B cell (primary cell): ENCODE data around the gene LCOR. TPM values are rescaled to one million over a fixed set of nuclear protein-coding genes. Genes with fewer than 3 reads are reported as not detected.
A peak's percentile ranks its signal among the peaks of the same experiment; 100 is the strongest.

ENCODE experiments used
- ATAC-seq: fragments of 200-7000 bp; cut with Tn5 transposase; one replicate; pipeline ENCODE4 v1.10.0; 2021; ENCODE audit warnings: low read depth, mild to moderate bottlenecking, moderate number of reproducible peaks, moderate library complexity
- CTCF ChIA-PET: fragments of 350-600 bp; sonication (Branson Sonifier 250); formaldehyde crosslinking; loops from one replicate; lab custom pipeline; 2021; ENCODE audit warnings: antibody characterized with exemption, inconsistent platforms; lab: Charles Lee
- POLR2A ChIA-PET: fragments of 350-600 bp; sonication (Branson Sonifier 250); formaldehyde crosslinking; loops from one replicate; lab custom pipeline; 2021; ENCODE audit warnings: antibody characterized with exemption; lab: Charles Lee
- DNase-seq: peaks from one replicate; pipeline ENCODE4 v3.0.0; 2013
- H2AFZ ChIP-seq: 2 replicates; pipeline ENCODE4 v1.6.1; 2012; ENCODE audit warnings: mild to moderate bottlenecking, low read depth, low read length; ENCODE audit not compliant: insufficient read depth, poor library complexity, severe bottlenecking
- H3K27ac ChIP-seq, 2 donors: 1 replicate in 1 of 2; 2 replicates in 1 of 2; pipeline ENCODE4 v1.5.1; 2012 to 2013; ENCODE audit warnings: low read length in 2 of 2, mild to moderate bottlenecking in 2 of 2, moderate library complexity in 1 of 2
- H3K27me3 ChIP-seq, 4 experiments: fragments of 200-600 bp in 1 of 4; sonication (generic) in 1 of 4; replicated peaks in 1 of 4; 1 replicate in 2 of 4; 2 replicates in 2 of 4; pipeline versions ENCODE4 v1.6.1 to v1.7.0; 2013 to 2016; ENCODE audit warnings: low read length in 3 of 4, mild to moderate bottlenecking in 2 of 4, mixed read lengths in 1 of 4, moderate library complexity in 1 of 4; ENCODE audit not compliant: insufficient read depth in 4 of 4, control insufficient read depth in 3 of 4; ENCODE audit errors: control extremely low read depth in 1 of 4
- H3K36me3 ChIP-seq, 2 experiments: replicated peaks in 1 of 2; 1 replicate in 1 of 2; 2 replicates in 1 of 2; pipeline versions ENCODE4 v1.6.1 to v1.7.1; 2013; ENCODE audit warnings: low read length in 1 of 2; ENCODE audit not compliant: insufficient read depth in 2 of 2, control insufficient read depth in 1 of 2; ENCODE audit errors: control extremely low read depth in 1 of 2, extremely low read depth in 1 of 2
- H3K4me1 ChIP-seq, 2 donors: fragments of 200-600 bp in 1 of 2; sonication (generic) in 1 of 2; 1 replicate in 1 of 2; 2 replicates in 1 of 2; pipeline versions ENCODE4 v1.5.1 to v1.6.1; 2013 to 2017; ENCODE audit warnings: low read length in 2 of 2; ENCODE audit not compliant: control insufficient read depth in 2 of 2, insufficient read depth in 2 of 2
- H3K4me2 ChIP-seq: replicated peaks from 2 replicates; pipeline ENCODE3; 2012; ENCODE audit warnings: mild to moderate bottlenecking, low read depth, low read length; ENCODE audit not compliant: poor library complexity, severe bottlenecking
- H3K4me3 ChIP-seq, 5 experiments: fragments of 200-600 bp in 1 of 5; sonication (generic) in 1 of 5; 1 replicate in 3 of 5; 2 replicates in 2 of 5; pipeline versions ENCODE4 v1.5.1 to v1.7.0; 2011 to 2016; ENCODE audit warnings: low read length in 4 of 5, mild to moderate bottlenecking in 4 of 5, low read depth in 2 of 5, control low read depth in 1 of 5, moderate library complexity in 1 of 5; ENCODE audit not compliant: insufficient read depth in 1 of 5; ENCODE audit errors: control extremely low read depth in 1 of 5, extremely low read depth in 1 of 5
- H3K79me2 ChIP-seq: fragments of 200-600 bp; sonication (generic); one replicate; pipeline ENCODE4 v1.6.0; 2016; ENCODE audit warnings: low read length; ENCODE audit not compliant: control insufficient read depth, insufficient read depth
- H3K9ac ChIP-seq: fragments of 200-600 bp; sonication (generic); 2 replicates; pipeline ENCODE4 v1.6.1; 2017; ENCODE audit warnings: mild to moderate bottlenecking, low read length, moderate library complexity
- H3K9me3 ChIP-seq, 3 donors: one replicate each; pipeline versions ENCODE4 v1.6.1 to v1.7.1; 2013; ENCODE audit warnings: low read length in 2 of 3; ENCODE audit not compliant: control insufficient read depth in 2 of 3, insufficient read depth in 1 of 3; ENCODE audit errors: control extremely low read depth in 1 of 3
- H4K20me1 ChIP-seq: 2 replicates; pipeline ENCODE4 v1.6.0; 2012; ENCODE audit warnings: mild to moderate bottlenecking, low read length; ENCODE audit not compliant: insufficient read depth, control insufficient read depth, poor library complexity, severe bottlenecking
- H3K27ac Mint-ChIP-seq: one replicate; pipeline ENCODE4 v1.8.0; 2021; ENCODE audit warnings: mixed read lengths
- H3K27me3 Mint-ChIP-seq: one replicate; pipeline ENCODE4 v1.8.0; 2021; ENCODE audit warnings: mixed read lengths
- H3K4me1 Mint-ChIP-seq: one replicate; pipeline ENCODE4 v1.8.0; 2021; ENCODE audit warnings: mixed read lengths
- H3K4me3 Mint-ChIP-seq: one replicate; pipeline ENCODE4 v1.8.0; 2021; ENCODE audit warnings: mixed read lengths
- H3K9me3 Mint-ChIP-seq: one replicate; pipeline ENCODE4 v1.8.0; 2022; ENCODE audit warnings: mixed read lengths; ENCODE audit not compliant: insufficient read depth
- CTCF ChIP-seq: fragments of 200-600 bp; IDR thresholded peaks from one replicate; pipeline ENCODE4 v1.8.0; 2022; ENCODE audit warnings: antibody characterized with exemption, mild to moderate bottlenecking
- EZH2 ChIP-seq: IDR thresholded peaks from 2 replicates; pipeline ENCODE4 v1.6.1; 2012; ENCODE audit warnings: borderline replicate concordance, low read depth, mild to moderate bottlenecking, moderate library complexity, low read length; ENCODE audit not compliant: insufficient read depth, poor library complexity, severe bottlenecking
- WGBS: methylation state at CpG from one replicate; pipeline ENCODE4 v1.1.5; 2013; ENCODE audit warnings: missing lambda C conversion rate; ENCODE audit not compliant: insufficient coverage; 5-methylcytosine and 5-hydroxymethylcytosine counted together
- intact Hi-C: fragments of 100-400 bp; cut with micrococcal nuclease; formaldehyde crosslinking; loops from one replicate; pipeline ENCODE4 v1.10.0; 2022
- polyA minus RNA-seq: library from RNA; depleted of rRNA, polyadenylated mRNA; stranded (reverse); fragments of >200 nt; gene quantifications from 2 replicates; pipeline ENCODE4 v1.2.3, GENCODE V29; 2012
- polyA plus RNA-seq: library from polyadenylated mRNA; depleted of rRNA; stranded (reverse); fragments of >200 nt; gene quantifications from 2 replicates; pipeline ENCODE4 v1.2.3, GENCODE V29; 2012
- total RNA-seq, 2 donors: library from RNA; stranded (reverse); fragments of 120-200 nt in 1 of 2; gene quantifications; 1 replicate in 1 of 2; 2 replicates in 1 of 2; pipeline versions ENCODE4 v1.2.3 to v1.2.4, GENCODE V29; 2013 to 2022

Gene LCOR
- total RNA-seq, result 70.0 and 79.8 TPM in 2 replicates
- 29.4 TPM for total RNA-seq (2013)
- polyA plus RNA-seq, result 5.1 and 10.8 TPM in 2 replicates
- 19.4 and 35.8 TPM in 2 replicates for polyA minus RNA-seq

- H3K4me3 ChIP-seq, result peak within 1 kb of the TSS; percentile 64 to 86 (median 75)
- H2AFZ ChIP-seq, result peak within 1 kb of the TSS; percentile 78
- DNase-seq, result peak; percentile 96
- TF ChIP-seq EZH2 (no peak), CTCF (no peak)
- peaks cover 32 to 41% of the 10 kb centered on the region in 2 donors for H3K4me1 ChIP-seq
- Mint-ChIP-seq H3K27me3 (no peaks in the 10 kb centered on the region), H3K4me3 (peak within 1 kb of the TSS; percentile 91), H3K4me1 (peaks cover 53% of the 10 kb centered on the region), H3K27ac (peak within 1 kb of the TSS; percentile 95), H3K9me3 (no peaks in the 10 kb centered on the region)
- POLR2A ChIA-PET, result interaction anchor here (0.5 to 1.5 kb wide), 5 partner anchors 38 to 270 kb away, joined by 3 to 4 read pairs (median 3); no protein-coding TSS in a partner anchor
- intact Hi-C loops, result loop anchor here (2.0 to 5.0 kb wide), 4 partner anchors 43 to 320 kb away; partner anchors contain the start of gene TLL2
- peaks cover 37% of the 10 kb centered on the region for H4K20me1 ChIP-seq
- H3K9ac ChIP-seq, result peak within 1 kb of the TSS; percentile 85
- H3K27me3 ChIP-seq, result no peaks in the 10 kb centered on the region
- under 1% methylated on average over 111 of the region's 112 CpGs for WGBS
- no peaks in the 10 kb centered on the region for H3K36me3 ChIP-seq
- peak; percentile 69 for ATAC-seq
- H3K4me2 ChIP-seq, result peak within 1 kb of the TSS; percentile 88
- H3K27ac ChIP-seq, result peak within 1 kb of the TSS; percentile 82 to 89
- peaks cover 51% of the 10 kb centered on the region for H3K79me2 ChIP-seq
- CTCF ChIA-PET, result interaction anchor here (2.0 to 2.2 kb wide), 2 partner anchors 68 to 191 kb away, joined by 5 to 10 read pairs; no protein-coding TSS in a partner anchor
- H3K9me3 ChIP-seq, result no peaks in the 10 kb centered on the region
These were observed at the start of gene LCOR for GRCh38 chr10:96831867-96832720. Gene LCOR (plus strand): TSS chr10:96832298. CDS start chr10:96949058, 116,760 bp downstream.

GRCh38 chr10:96784253-96784652 is 47.8 kb upstream of the LCOR start:
- Histone ChIP-seq H3K4me2 (no peak overlapping the region), H2AFZ (no peak overlapping the region), H3K9me3 (peaks cover 0 to 8% (median 0%) of the 10 kb centered on the region in 3 donors), H3K27ac (no peak overlapping the region), H4K20me1 (no peaks in the 10 kb centered on the region), H3K4me1 (peaks cover 14% of the 10 kb centered on the region in 2 donors), H3K36me3 (peaks cover 0 to 2% of the 10 kb centered on the region in 2 experiments), H3K4me3 (no peak overlapping the region), H3K79me2 (no peaks in the 10 kb centered on the region), H3K27me3 (no peaks in the 10 kb centered on the region), H3K9ac (no peak overlapping the region)
- 100% methylated on average over 2 of the region's 4 CpGs for WGBS
- no peak for TF ChIP-seq EZH2
- TF ChIP-seq CTCF, result no peak
- no peaks in the 10 kb centered on the region for H3K9me3 Mint-ChIP-seq
- intact Hi-C loops, result no loop called here
- ChIA-PET POLR2A (interaction anchor here (1.0 kb wide), 1 partner anchor 28 kb away, joined by 3 read pairs; no protein-coding TSS in a partner anchor), CTCF (interaction anchor here (0.6 kb wide), 1 partner anchor 62 kb away, joined by 3 read pairs; no protein-coding TSS in a partner anchor)
- peaks cover 11% of the 10 kb centered on the region for H3K4me1 Mint-ChIP-seq
- no peak overlapping the region for H3K27ac Mint-ChIP-seq
- no peak for DNase-seq
- no peak for ATAC-seq
- H3K27me3 Mint-ChIP-seq, result no peaks in the 10 kb centered on the region
- no peak overlapping the region for H3K4me3 Mint-ChIP-seq
